A549 (cell line): Measurements from ENCODE around the gene IFNA8.

ENCODE experiments used
- JUN ChIP-seq, 2 experiments: fragments of >200 bp; sonication (Bioruptor Twin); formaldehyde crosslinking; IDR thresholded peaks; 2 replicates in 1 of 2; 3 replicates in 1 of 2; pipeline ENCODE4 v1.6.1; 2016 to 2017
- POLR2A ChIP-seq: IDR thresholded peaks from 2 replicates; pipeline ENCODE4 v1.6.1; 2012; ENCODE audit warnings: mild to moderate bottlenecking, low read length
- TP53 ChIP-seq: fragments of 250-450 bp; sonication (Bioruptor Pico); IDR thresholded peaks from 2 replicates; pipeline ENCODE4 v1.5.0; 2021; ENCODE audit warnings: mild to moderate bottlenecking, moderate library complexity

DNA sequence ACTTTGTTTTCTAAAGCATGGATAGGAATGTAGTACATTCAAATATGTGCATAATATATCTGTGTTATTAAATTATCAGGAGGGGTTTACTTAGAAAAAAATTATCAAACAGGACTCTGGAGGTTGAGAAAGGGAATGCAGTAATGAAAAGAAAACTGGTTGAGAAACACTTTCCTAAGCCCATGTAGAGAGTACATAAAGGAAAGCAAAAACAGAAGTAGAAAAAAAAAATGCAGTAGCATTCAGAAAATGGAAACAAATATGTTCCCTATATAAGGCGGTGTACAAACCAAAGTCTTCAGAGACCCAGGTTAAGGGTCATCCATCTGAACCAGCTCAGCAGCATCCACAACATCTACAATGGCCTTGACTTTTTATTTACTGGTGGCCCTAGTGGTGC is at the start of gene IFNA8:
- TF ChIP-seq POLR2A (no peak), TP53 (CRISPR knock-in tag) (no peak), JUN (IDR thresholded peaks at IDR 0.05) (no peak)
